Keratinocyte (primary cell): ENCODE results near the gene SIAH2.

Source experiments
- CTCF ChIP-seq, 3 experiments: IDR thresholded peaks in 1 of 3; conservative IDR thresholded peaks in 1 of 3; optimal IDR thresholded peaks in 1 of 3; 2 replicates in 2 of 3; 3 replicates in 1 of 3; pipeline versions ENCODE3 to v1.5.1; 2011; ENCODE audit warnings: low read length in 3 of 3, mild to moderate bottlenecking in 3 of 3, moderate library complexity in 2 of 3, control low read depth in 1 of 3, inconsistent platforms in 1 of 3; ENCODE audit not compliant: insufficient read depth in 2 of 3; ENCODE audit errors: extremely low read depth in 1 of 3
- EZH2 ChIP-seq: IDR thresholded peaks from one replicate; pipeline ENCODE4 v1.6.1; 2012; ENCODE audit warnings: inconsistent platforms, mild to moderate bottlenecking, low read length, moderate library complexity

- TF ChIP-seq CTCF (optimal IDR thresholded peaks at IDR 0.05 in 1 of 3, IDR thresholded peaks at IDR 0.05 in 1 of 3, conservative IDR thresholded peaks at IDR 0.05 in 1 of 3; ENCODE audit: extremely low read depth in 1 of 3, insufficient read depth in 2 of 3, low read length in 3 of 3) = no peak
- TF ChIP-seq EZH2 = no peak
Measured at GRCh38 chr3:150789451-150789850, 26.5 kb upstream of the SIAH2 start.
